Astrocyte (in vitro differentiated cells and primary cell): ENCODE measurements around the gene POLR3C. TPM values are rescaled to one million over a fixed set of nuclear protein-coding genes. Genes with fewer than 3 reads are reported as not detected.
A peak's percentile ranks its signal among the peaks of the same experiment; 100 is the strongest.

Experiments
- DNase-seq: peaks from one replicate; pipeline ENCODE4 v3.0.0-alpha.2; 2010; ENCODE audit warnings: low read depth
- FAIRE-seq: peaks from 2 replicates; lab custom pipeline; 2011; peaks lifted over from hg19 to GRCh38; lab: Jason Lieb, UNC
- H2AFZ ChIP-seq: 2 replicates; pipeline ENCODE4 v1.6.0; 2012; ENCODE audit warnings: low read depth, low read length, inconsistent platforms
- H3K27ac ChIP-seq: 2 replicates; pipeline ENCODE4 v1.5.1; 2011; ENCODE audit warnings: low read depth, low read length, inconsistent platforms
- H3K27me3 ChIP-seq: 2 replicates; pipeline ENCODE4 v1.6.0; 2011; ENCODE audit warnings: low read length, inconsistent platforms; ENCODE audit not compliant: insufficient read depth
- H3K36me3 ChIP-seq: 2 replicates; pipeline ENCODE4 v1.5.1; 2011; ENCODE audit warnings: low read length, inconsistent platforms; ENCODE audit not compliant: insufficient read depth
- H3K4me1 ChIP-seq: 2 replicates; pipeline ENCODE4 v1.5.1; 2011; ENCODE audit warnings: low read length, inconsistent platforms; ENCODE audit not compliant: insufficient read depth
- H3K4me2 ChIP-seq: 2 replicates; pipeline ENCODE4 v1.6.0; 2012; ENCODE audit warnings: low read length, inconsistent platforms
- H3K4me3 ChIP-seq: 2 replicates; pipeline ENCODE4 v1.5.1; 2011; ENCODE audit warnings: low read depth, mild to moderate bottlenecking, low read length, inconsistent platforms; ENCODE audit not compliant: insufficient read depth
- H3K79me2 ChIP-seq: 2 replicates; pipeline ENCODE4 v1.6.0; 2012; ENCODE audit warnings: mild to moderate bottlenecking, low read length, inconsistent platforms; ENCODE audit not compliant: insufficient read depth
- H3K9ac ChIP-seq: 2 replicates; pipeline ENCODE4 v1.6.0; 2012; ENCODE audit warnings: mild to moderate bottlenecking, low read length, inconsistent platforms
- H3K9me3 ChIP-seq: 2 replicates; pipeline ENCODE4 v1.5.1; 2012; ENCODE audit warnings: low read depth, mild to moderate bottlenecking, low read length, inconsistent platforms; ENCODE audit not compliant: insufficient read depth
- H4K20me1 ChIP-seq: 2 replicates; pipeline ENCODE4 v1.6.0; 2012; ENCODE audit warnings: low read length, inconsistent platforms; ENCODE audit not compliant: insufficient read depth
- H3K27ac Mint-ChIP-seq: one replicate; pipeline ENCODE4 v1.8.0; 2021; ENCODE audit warnings: mild to moderate bottlenecking, mixed read lengths; ENCODE audit not compliant: unreplicated experiment
- H3K27me3 Mint-ChIP-seq: one replicate; pipeline ENCODE4 v1.8.0; 2021; ENCODE audit warnings: low read depth, mixed read lengths; ENCODE audit not compliant: unreplicated experiment
- H3K36me3 Mint-ChIP-seq: one replicate; pipeline ENCODE4 v1.8.0; 2021; ENCODE audit warnings: low read depth, mixed read lengths; ENCODE audit not compliant: unreplicated experiment
- H3K4me1 Mint-ChIP-seq: one replicate; pipeline ENCODE4 v1.8.0; 2021; ENCODE audit warnings: low read depth, mixed read lengths; ENCODE audit not compliant: unreplicated experiment
- H3K4me3 Mint-ChIP-seq: one replicate; pipeline ENCODE4 v1.8.0; 2021; ENCODE audit warnings: mild to moderate bottlenecking, moderate library complexity, mixed read lengths; ENCODE audit not compliant: unreplicated experiment
- H3K9me3 Mint-ChIP-seq: one replicate; pipeline ENCODE4 v1.8.0; 2021; ENCODE audit warnings: mild to moderate bottlenecking, mixed read lengths; ENCODE audit not compliant: unreplicated experiment
- EZH2 ChIP-seq: IDR thresholded peaks from 2 replicates; pipeline ENCODE4 v1.6.1; 2012; ENCODE audit warnings: mild to moderate bottlenecking, low read length, inconsistent platforms; ENCODE audit not compliant: insufficient read depth
- total RNA-seq: library from RNA; stranded (reverse); gene quantifications from 2 replicates; pipeline ENCODE4 v1.2.1, GENCODE V29; 2021
- TF ChIP-seq, protein P1 (sequence below): IDR thresholded peaks from 2 replicates; pipeline ENCODE4 v1.5.1; 2011; ENCODE audit warnings: low read depth, mild to moderate bottlenecking, inconsistent platforms, low read length, moderate library complexity; ENCODE audit not compliant: insufficient read depth

POLR3C gene
- total RNA-seq, 1 donor from 2014 or later = 43.3 TPM

DNA sequence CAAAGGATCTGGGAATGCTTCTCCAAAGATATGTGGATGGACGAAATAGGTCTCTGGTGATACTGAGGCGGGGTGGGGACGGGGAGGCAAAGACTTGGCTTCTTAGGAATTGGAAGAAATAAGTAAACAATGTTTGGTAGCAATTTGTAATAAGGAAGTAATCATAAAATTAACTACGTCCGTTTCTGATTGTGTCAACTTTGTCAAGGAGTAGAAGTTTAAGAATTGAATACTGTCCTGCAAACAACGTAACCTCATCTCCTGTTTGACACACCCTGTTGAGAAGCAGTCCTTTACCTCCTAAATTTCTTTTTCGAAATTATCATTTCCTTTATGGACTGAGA is 471 bp downstream of the POLR3C start:
- DNase-seq = no peak
- peak overlapping the region; percentile 88 for H3K4me2 ChIP-seq
- peak overlapping the region; percentile 77 for H2AFZ ChIP-seq
- no peak for FAIRE-seq
- no peaks in the 10 kb centered on the region for H3K27me3 ChIP-seq
- Mint-ChIP-seq H3K27me3 (no peaks in the 10 kb centered on the region), H3K36me3 (peaks cover 26% of the 10 kb centered on the region), H3K4me3 (peak overlapping the region; percentile 99), H3K27ac (peak overlapping the region; percentile 94), H3K4me1 (peaks cover 12% of the 10 kb centered on the region), H3K9me3 (no peaks in the 10 kb centered on the region)
- H4K20me1 ChIP-seq = peaks cover 4% of the 10 kb centered on the region
- H3K4me1 ChIP-seq = peaks cover 3% of the 10 kb centered on the region
- H3K79me2 ChIP-seq = peaks cover 36% of the 10 kb centered on the region
- no peak for TF ChIP-seq EZH2
- TF ChIP-seq, protein P1, sequence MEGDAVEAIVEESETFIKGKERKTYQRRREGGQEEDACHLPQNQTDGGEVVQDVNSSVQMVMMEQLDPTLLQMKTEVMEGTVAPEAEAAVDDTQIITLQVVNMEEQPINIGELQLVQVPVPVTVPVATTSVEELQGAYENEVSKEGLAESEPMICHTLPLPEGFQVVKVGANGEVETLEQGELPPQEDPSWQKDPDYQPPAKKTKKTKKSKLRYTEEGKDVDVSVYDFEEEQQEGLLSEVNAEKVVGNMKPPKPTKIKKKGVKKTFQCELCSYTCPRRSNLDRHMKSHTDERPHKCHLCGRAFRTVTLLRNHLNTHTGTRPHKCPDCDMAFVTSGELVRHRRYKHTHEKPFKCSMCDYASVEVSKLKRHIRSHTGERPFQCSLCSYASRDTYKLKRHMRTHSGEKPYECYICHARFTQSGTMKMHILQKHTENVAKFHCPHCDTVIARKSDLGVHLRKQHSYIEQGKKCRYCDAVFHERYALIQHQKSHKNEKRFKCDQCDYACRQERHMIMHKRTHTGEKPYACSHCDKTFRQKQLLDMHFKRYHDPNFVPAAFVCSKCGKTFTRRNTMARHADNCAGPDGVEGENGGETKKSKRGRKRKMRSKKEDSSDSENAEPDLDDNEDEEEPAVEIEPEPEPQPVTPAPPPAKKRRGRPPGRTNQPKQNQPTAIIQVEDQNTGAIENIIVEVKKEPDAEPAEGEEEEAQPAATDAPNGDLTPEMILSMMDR = no peak
- peak overlapping the region; percentile 92 for H3K27ac ChIP-seq
- H3K4me3 ChIP-seq = peak overlapping the region; percentile 92
- peak overlapping the region; percentile 95 for H3K9ac ChIP-seq
- H3K36me3 ChIP-seq = peaks cover 26% of the 10 kb centered on the region
- H3K9me3 ChIP-seq = no peaks in the 10 kb centered on the region

DNA sequence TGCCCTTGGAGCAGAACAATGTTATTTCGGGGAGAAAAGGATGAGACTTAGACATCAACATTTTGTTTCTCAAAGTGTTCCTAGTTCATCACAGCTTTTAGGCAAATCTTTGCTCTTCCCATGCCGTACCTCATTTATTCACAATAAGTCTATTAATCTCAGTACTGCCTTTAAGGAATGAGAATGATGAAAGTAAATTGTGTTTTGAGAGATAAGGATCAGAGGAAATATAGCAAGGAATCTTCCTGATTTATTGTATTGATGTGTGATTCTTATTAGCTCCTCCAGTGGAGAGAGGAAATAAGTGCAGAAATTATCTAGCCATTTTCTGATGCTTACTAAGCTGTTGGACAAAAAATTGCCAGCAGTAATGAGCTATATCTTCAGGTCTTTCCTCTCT is 2.0 kb downstream of the POLR3C start:
- Mint-ChIP-seq H3K27me3 (no peaks in the 10 kb centered on the region), H3K36me3 (peaks cover 34% of the 10 kb centered on the region), H3K9me3 (no peaks in the 10 kb centered on the region), H3K27ac (no peak overlapping the region), H3K4me3 (peak overlapping the region; percentile 99), H3K4me1 (peaks cover 12% of the 10 kb centered on the region)
- H3K79me2 ChIP-seq = peaks cover 34% of the 10 kb centered on the region
- no peak for TF ChIP-seq EZH2
- TF ChIP-seq, protein P1 = no peak
- peak overlapping the region; percentile 88 for H3K4me2 ChIP-seq
- H4K20me1 ChIP-seq = peaks cover 4% of the 10 kb centered on the region
- no peak overlapping the region for H3K4me3 ChIP-seq
- H2AFZ ChIP-seq = no peak overlapping the region
- peaks cover 31% of the 10 kb centered on the region for H3K36me3 ChIP-seq
- H3K27me3 ChIP-seq = no peaks in the 10 kb centered on the region
- no peak for DNase-seq
- no peak overlapping the region for H3K9ac ChIP-seq
- H3K9me3 ChIP-seq = no peaks in the 10 kb centered on the region
- H3K27ac ChIP-seq = no peak overlapping the region
- H3K4me1 ChIP-seq = peaks cover 3% of the 10 kb centered on the region
- FAIRE-seq = no peak

DNA sequence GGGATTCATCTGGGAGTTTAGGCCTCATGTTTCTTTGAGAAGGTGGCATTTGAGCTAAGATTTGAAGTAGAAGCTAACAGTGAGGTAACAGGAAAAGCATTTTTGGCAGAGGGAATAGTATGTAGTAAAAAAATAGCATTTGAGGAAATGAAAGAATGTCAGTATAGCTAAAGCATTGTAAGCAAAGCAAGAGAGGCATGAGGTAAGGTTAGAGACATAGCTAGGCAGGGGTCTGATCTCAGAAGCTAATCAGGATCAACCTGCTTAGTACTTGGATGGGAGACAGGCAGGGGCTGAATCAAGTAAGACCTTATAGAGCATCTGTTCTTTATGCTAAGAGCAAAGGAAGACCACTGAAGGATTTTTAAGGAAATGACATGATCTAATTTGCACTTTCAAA is 4.0 kb downstream of the POLR3C start:
- H3K4me3 Mint-ChIP-seq = no peak overlapping the region
- no peaks in the 10 kb centered on the region for H3K27me3 Mint-ChIP-seq
- Histone ChIP-seq H3K27me3 (no peaks in the 10 kb centered on the region), H3K79me2 (peaks cover 31% of the 10 kb centered on the region), H3K4me3 (no peak overlapping the region), H3K27ac (no peak overlapping the region), H4K20me1 (peaks cover 4% of the 10 kb centered on the region), H2AFZ (no peak overlapping the region), H3K4me1 (peaks cover 3% of the 10 kb centered on the region), H3K9me3 (no peaks in the 10 kb centered on the region), H3K4me2 (no peak overlapping the region), H3K9ac (no peak overlapping the region), H3K36me3 (peaks cover 42% of the 10 kb centered on the region)
- DNase-seq = no peak
- H3K4me1 Mint-ChIP-seq = peaks cover 12% of the 10 kb centered on the region
- H3K36me3 Mint-ChIP-seq = peaks cover 42% of the 10 kb centered on the region
- FAIRE-seq = no peak
- H3K27ac Mint-ChIP-seq = no peak overlapping the region
- TF ChIP-seq, protein P1 = no peak
- no peak for TF ChIP-seq EZH2
- no peaks in the 10 kb centered on the region for H3K9me3 Mint-ChIP-seq
